Choroid plexus epithelial cell (primary cell): ENCODE data around the gene ASB7.

Experiments
- DNase-seq: peaks from one replicate; pipeline ENCODE4 v3.0.0-alpha.2; 2010; ENCODE audit warnings: low read depth
- H3K4me3 ChIP-seq: 2 replicates; pipeline ENCODE4 v1.5.1; 2011; ENCODE audit warnings: low read depth, mild to moderate bottlenecking, control low read depth, low read length, moderate library complexity
- CTCF ChIP-seq: conservative IDR thresholded peaks from 2 replicates; pipeline ENCODE4 v1.5.1; 2011; ENCODE audit warnings: low read depth, mild to moderate bottlenecking, control low read depth, inconsistent platforms, low read length, moderate library complexity

Gene ASB7

GRCh38 chr15:100642213-100642949, 40.0 kb downstream of the ASB7 start:
- no peak overlapping the region for H3K4me3 ChIP-seq
- no peak for TF ChIP-seq CTCF
- peak; percentile 37 for DNase-seq

GRCh38 chr15:100642950-100643338, 40.6 kb downstream of the ASB7 start:
- DNase-seq, result no peak
- H3K4me3 ChIP-seq, result no peak overlapping the region
- no peak for TF ChIP-seq CTCF

GRCh38 chr15:100645671-100646070, 43.3 kb downstream of the ASB7 start:
- TF ChIP-seq CTCF, result no peak
- H3K4me3 ChIP-seq, result no peak overlapping the region
- no peak for DNase-seq

GRCh38 chr15:100648951-100649350, 46.6 kb downstream of the ASB7 start:
- TF ChIP-seq CTCF, result no peak
- no peak for DNase-seq
- H3K4me3 ChIP-seq, result no peak overlapping the region

GRCh38 chr15:100650685-100651084, 48.3 kb downstream of the ASB7 start:
- TF ChIP-seq CTCF, result no peak
- no peak for DNase-seq
- H3K4me3 ChIP-seq, result no peak overlapping the region

GRCh38 chr15:100651253-100651652, 48.9 kb downstream of the ASB7 start:
- H3K4me3 ChIP-seq, result no peak overlapping the region
- no peak for DNase-seq
- peak; percentile 22 for TF ChIP-seq CTCF

GRCh38 chr15:100652116-100652515, 49.7 kb downstream of the ASB7 start:
- no peak overlapping the region for H3K4me3 ChIP-seq
- no peak for TF ChIP-seq CTCF
- DNase-seq, result no peak
